ENCODE measurements around the gene SPOP.

DNA sequence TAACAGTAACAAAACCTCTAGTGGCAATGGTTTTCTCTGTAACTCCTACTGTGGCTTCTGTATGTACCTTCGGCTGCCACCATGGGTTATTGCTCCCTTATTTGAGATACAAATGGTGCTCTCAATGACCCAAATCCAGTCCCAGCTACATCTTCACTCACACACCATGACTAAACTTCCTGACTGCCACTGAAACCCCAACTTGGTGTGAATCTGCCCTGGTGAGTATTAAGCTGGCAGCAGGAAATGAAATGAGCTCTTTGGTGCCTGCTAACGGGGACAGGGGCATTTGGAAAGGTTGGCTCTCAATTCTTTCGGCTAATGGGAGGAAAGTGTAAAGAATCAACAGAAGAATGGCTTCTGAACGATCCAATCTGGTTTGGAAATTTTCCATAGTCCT lies 37.3 kb upstream of the SPOP start:
- no peak for TF ChIP-seq CTCF (IDR thresholded peaks at IDR 0.05; ENCODE audit: poor library complexity)
- TF ChIP-seq EZH2phosphoT487 (IDR thresholded peaks at IDR 0.05; ENCODE audit: low read depth, severe bottlenecking, unreplicated experiment) = no peak
- TF ChIP-seq EZH2 (IDR thresholded peaks at IDR 0.05; ENCODE audit: borderline replicate concordance) = no peak
